Nucleus accumbens (tissue), 56 donors: ENCODE data around the gene SLC6A17.

Experiments
- DNase-seq, 56 donors: peaks; one replicate each; lab custom pipeline; 2025; lab: John Stamatoyannopoulos, UW

SLC6A17 gene

DNA sequence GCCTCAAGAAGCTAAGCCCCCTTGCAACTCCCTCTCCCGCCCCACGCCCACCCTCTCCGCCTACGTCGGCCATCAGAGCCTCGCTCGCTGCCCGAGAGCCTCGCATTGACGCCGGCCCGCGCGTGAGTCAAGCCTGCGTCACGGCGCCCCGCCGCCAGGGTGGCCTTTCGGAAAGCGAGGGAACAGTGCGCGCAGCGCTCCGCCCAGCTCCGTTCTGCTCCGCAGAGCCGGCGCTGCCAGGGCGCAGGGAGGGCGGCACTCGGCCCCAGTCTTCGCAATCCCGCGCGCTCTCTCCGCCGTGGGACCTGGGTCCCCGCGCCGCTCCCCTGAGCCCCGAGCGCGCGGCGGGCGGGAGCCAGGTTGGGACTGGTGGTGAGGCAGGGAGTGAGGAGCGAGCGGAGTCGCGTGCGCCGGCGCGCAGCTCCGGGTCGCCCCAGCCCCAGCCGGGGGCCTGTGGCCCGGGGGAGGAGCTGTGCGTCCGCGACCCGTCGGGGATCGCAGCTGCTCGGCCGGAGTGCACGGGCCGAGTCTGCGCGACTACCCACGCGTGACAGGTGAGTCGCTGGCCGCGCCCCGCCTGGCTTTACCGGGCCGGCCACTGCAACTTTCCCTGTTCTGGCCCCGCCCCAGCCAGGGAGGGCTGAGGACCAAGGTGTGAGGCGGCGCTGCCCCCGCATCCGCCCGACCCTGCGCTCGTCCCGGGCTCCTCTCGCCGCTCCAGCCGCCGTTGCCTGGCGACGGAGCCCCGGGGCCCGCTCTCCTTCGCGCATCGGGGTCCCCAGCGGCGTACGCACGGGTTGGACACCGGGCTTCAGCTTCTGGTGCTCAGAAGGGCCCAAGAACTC is at the start of gene SLC6A17:
TSS of gene SLC6A17 (plus strand) at position 165 of the 845 bp plus-strand sequence. CDS start 16,436 bp downstream, outside the sequence.
- DNase-seq, result peak in 24 of 56 donors; percentile 13 to 75 (median 37)

GRCh38 chr1:110102081-110102480 is 48.2 kb upstream of the SLC6A17 start:
- no peak for DNase-seq

DNA sequence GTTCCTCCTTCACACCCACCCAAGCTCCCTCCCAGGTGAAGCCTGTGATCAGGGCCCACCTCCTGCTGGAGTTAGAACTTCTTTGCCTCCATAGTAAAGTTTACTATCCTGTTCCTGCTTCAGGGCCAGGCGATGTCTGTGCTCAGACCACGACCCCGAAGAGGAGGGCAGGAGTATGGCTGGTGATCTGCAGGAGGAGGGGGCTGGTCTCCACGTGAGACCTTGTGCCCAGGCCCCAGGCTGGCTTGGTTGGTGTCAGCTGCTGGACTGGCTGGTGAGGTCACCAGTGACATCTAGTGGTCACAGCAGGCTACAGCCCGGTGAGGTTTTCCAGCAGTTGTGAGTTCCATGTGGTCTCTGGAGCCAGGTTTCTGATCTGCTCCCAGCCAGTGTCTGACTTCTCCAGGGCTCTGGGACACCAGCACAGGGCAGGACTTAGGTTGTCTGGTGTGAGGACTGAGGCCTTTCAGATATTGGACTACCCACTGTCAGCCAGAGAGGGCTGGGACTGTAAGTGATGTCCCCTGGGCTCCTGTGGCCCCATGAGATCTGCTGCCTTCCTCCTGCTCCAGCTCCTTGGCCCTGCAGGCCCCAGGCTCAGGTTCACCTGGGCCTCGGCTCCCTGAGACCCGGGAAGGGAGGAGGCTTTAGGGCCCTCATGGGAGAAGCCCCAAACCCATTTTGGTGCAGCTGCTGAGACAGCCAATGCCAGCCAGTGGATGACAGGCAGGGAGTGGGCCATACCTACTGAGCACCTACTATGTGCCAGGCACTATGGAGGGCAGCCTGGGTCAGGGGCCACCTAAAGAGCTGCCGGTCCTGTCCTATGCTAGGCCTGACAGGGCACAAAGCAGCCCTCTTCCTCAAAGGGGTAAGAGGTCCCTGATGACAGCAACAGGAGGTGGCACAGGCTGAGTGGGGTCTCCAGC is 44.0 kb upstream of the SLC6A17 start:
- DNase-seq, result peak in 51 of 56 donors; percentile 3 to 77 (median 42)

GRCh38 chr1:110107867-110108469 is 42.3 kb upstream of the SLC6A17 start:
- no peak for DNase-seq

DNA sequence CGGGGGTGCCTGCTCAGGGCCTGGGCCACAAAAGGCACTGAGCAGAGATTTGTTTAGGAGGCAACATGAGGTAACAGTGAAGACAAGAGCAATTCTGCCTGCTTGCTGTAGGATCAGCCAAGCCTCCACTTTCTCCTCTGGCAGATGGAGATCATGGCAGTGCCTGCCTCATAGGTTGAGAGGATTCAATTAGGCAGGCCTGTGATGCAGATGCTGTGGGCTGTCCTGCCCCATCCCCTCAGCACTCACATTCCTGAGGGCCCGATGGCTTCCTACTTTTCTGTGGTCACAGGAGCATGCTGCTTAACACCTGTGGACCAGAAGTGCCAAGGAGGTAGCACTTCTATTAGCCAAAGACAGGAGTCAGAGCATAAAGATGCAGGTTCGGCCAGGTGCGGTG is 39.2 kb upstream of the SLC6A17 start:
- DNase-seq, result no peak

DNA sequence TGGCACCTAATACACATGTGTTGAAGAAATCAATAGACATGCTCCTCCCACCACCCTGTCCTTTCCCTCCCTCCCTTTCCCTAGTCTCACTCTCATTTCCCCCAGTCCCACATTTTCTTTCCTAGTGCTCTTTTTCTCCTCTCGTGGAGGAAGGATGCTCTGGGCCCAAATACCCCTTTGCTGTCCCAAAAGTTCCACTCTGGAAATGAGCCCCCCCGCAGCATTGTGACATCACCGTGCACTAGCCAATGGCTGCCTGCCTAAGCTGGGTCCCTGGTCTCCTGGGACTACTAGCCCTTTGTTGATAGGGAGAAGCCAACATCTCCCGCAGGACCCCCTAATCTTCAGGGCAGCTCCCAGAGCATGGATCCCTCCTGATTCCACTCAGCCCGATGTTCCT is 38.2 kb upstream of the SLC6A17 start, which contains the start of gene UBL4B:
TSS of gene UBL4B (plus strand) at position 301 of the 400 bp plus-strand sequence. CDS start at position 393, 92 bp downstream.
- DNase-seq, result no peak

DNA sequence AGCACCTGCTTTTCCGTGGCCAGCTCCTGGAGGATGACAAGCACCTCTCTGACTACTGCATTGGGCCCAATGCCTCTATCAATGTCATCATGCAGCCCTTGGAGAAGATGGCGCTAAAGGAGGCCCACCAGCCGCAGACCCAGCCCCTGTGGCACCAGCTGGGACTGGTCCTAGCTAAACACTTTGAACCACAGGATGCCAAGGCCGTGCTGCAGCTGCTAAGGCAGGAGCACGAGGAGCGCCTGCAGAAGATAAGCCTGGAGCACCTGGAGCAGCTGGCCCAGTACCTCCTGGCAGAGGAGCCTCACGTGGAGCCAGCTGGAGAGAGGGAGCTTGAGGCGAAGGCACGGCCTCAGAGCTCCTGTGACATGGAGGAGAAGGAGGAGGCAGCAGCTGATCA is 37.6 kb upstream of the SLC6A17 start:
- no peak for DNase-seq

DNA sequence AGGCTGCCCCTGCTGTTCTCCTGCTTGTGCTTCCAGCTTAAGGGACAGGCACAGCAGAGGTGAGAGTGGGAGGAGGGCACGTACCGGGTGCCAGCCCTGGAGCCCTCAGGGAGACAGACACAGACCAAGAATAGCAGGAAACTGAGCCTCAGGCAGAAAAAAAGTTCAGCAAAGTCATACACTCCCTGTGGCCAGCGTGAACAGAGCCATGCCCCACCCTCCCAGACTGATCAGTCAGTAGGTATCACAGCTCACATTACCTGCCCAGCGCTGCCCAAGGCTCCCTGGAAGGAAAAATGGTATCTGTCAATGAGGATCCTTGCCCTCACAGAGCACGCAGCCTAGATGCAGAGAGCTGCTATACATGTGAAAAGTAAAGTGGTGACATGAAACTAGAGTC is 36.7 kb upstream of the SLC6A17 start:
- DNase-seq, result no peak

DNA sequence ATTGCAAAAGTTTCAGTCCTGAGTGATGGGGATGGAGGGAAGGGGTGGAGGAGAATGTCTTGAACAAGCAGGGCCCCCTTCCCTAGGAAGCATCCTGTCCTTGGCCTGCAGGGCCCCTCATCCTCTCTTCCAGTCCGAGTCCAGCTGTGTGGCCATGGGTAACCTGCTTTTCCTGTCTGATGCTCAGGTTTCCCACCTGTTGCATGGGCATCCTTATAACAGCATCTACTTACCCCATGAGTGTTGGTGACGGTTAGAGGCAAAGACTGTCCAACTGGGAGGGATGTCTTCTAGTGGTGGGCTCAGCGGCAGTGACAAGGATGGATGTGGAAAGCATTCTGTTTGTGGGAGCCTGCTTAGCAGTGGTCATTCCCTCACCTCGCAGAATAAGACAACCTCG is 36.1 kb upstream of the SLC6A17 start:
- DNase-seq, result no peak

DNA sequence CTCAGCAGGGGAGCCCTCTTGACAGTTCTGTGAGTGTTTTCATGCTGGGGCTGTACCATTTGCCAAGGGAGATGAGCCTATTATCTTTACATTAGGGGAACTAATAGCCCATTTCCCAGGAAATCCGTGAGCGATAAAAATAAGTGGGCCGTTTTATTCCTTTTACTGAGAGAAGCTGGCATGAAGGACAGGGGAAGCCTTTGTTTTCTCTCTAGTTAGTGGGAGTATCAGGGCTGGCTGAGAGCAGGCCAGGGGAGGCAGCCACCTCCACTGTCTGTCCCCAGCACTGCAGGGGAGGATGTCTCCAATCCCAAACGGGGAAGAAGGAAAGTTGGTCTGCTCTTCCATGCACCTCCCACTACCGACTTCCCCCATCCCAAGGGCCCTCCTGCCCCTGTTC is 35.5 kb upstream of the SLC6A17 start:
- no peak for DNase-seq

- peak in 1 of 56 donors; percentile 5 for DNase-seq
These were observed 31.5 kb upstream of the SLC6A17 start for GRCh38 chr1:110118636-110119396.

GRCh38 chr1:110119843-110120242 is 30.5 kb upstream of the SLC6A17 start:
- no peak for DNase-seq

GRCh38 chr1:110120960-110121561 is 29.2 kb upstream of the SLC6A17 start:
- DNase-seq, result no peak

GRCh38 chr1:110123224-110123623 is 27.1 kb upstream of the SLC6A17 start:
- DNase-seq, result no peak

GRCh38 chr1:110125810-110126209 is 24.5 kb upstream of the SLC6A17 start:
- no peak for DNase-seq

DNA sequence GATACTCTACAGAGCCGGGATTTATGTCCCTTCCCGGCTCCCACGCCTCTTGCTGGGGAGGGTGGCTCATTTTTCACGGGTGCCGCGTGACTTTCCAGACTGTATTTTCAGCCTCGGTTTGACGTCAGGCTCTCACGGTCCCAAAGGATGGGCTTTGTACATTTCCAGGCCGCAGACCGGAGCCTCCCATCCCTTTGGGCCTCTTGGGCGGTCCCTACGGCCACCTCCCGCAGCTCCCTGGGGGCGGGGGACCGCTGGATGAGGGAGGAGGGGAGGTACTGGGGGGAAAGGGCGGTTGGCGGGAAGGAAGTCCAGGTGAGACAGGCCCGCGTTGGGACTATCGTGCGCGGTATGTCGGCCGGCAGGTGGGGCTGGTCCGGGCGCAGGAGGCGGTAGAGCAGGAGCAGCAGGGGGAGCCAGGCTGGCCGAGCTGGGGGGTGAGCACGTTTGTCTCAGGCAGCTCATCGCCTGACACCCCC is 20.1 kb upstream of the SLC6A17 start:
- no peak for DNase-seq

- no peak for DNase-seq
These were observed 19.3 kb upstream of the SLC6A17 start for GRCh38 chr1:110130989-110131388.

- DNase-seq, result no peak
These were observed 17.6 kb upstream of the SLC6A17 start for GRCh38 chr1:110132682-110133081.

DNA sequence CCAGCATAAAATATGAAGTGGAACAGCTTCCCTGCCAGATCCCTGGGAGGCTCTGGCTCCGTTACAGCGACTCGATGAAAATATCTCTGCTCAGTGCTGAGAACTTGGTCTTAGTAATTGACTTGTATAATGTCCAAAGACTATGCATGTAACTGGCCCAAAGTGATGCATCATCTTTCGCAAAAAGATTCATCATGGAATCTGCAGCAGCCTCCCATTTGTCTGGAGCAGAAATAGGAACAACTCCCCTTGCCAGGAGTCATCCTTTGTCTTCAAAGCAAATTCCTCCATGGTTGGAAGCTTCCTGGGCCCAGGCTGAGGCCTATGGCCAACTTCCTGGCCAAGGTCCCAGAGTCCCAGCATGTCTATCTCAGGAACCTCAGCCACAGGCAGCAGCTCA is 16.9 kb upstream of the SLC6A17 start:
- DNase-seq, result no peak
